ENCODE measurements around the gene OTUB1.
"Not testable (repeated sequence)": the region's sequence is repeated elsewhere in the genome, so short reads cannot be mapped to it uniquely, and the experiment has no call there.

OTUB1 gene

DNA sequence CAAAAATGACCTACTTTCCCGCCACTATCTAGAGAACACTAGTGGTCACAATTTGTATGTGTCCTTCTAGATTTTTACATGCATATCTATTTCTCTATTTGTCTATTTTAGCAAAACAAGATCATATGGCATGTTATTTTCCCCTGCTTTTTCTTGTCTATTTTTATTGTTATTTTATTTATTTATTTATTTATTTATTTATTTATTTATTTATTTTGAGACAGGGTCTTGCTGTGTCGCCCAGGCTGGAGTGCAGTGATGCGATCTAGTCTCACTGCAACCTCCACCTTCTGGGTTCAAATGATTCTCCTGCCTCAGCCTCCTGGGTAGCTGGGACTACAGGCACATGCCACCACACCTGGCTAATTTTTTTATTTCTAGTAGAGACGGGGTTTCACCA is 22.3 kb upstream of the OTUB1 start:
- not testable (repeated sequence) for H3K27ac Mint-ChIP-seq; H3K4me3 Mint-ChIP-seq; DNase-seq (ENCODE audit: low spot score in 2 of 2); H3K9me3 Mint-ChIP-seq; ATAC-seq
- Mint-ChIP-seq H3K36me3 (peaks cover 12% of the 10 kb centered on the region), H3K4me1 (peaks cover 30% of the 10 kb centered on the region)

DNA sequence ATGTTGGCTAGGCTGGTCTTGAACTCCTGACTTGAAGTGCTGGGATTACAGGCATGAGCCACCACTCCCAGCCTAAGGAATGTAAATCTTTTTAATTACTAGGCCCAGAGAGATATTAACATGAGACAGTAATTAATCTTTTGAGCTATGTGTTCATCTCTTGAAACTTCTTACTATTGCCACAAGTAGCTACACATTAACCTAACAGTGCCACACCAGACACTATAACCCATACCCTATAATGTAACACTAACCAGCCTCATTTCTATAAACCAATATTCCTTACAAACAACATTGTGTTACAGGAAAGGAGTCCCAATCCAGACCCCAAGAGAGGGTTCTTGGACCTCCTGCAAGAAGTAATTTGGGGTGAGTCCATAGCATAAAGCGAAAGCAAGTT is 19.8 kb upstream of the OTUB1 start:
- no peak for ATAC-seq
- no peak overlapping the region for H3K4me3 Mint-ChIP-seq
- H3K4me1 Mint-ChIP-seq, result peaks cover 10% of the 10 kb centered on the region
- H3K27ac Mint-ChIP-seq, result no peak overlapping the region
- peaks cover 5% of the 10 kb centered on the region for H3K36me3 Mint-ChIP-seq
- no peaks in the 10 kb centered on the region for H3K9me3 Mint-ChIP-seq
- DNase-seq (ENCODE audit: low spot score in 2 of 2), result no peak

DNA sequence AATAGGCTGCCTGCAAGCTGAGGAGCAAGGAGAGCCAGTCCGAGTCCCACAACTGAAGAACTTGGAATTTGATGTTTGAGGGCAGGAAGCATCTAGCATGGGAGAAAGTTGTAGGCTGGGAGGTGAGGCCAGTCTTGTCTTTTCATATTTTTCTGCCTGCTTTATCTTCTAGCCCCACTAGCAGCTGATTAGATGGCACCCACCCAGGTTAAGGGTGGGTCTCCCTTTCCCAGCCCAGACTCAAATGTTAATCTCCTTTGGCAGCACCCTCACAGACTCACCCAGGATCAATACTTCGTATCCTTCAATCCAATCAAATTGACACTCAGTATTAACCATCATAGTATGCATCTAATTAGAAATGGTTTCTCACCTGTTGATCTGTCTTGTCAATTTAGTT is 16.8 kb upstream of the OTUB1 start:
- H3K4me1 Mint-ChIP-seq, result no peaks in the 10 kb centered on the region
- ATAC-seq, result no peak
- no peak overlapping the region for H3K4me3 Mint-ChIP-seq
- H3K36me3 Mint-ChIP-seq, result peaks cover 8% of the 10 kb centered on the region
- no peak overlapping the region for H3K27ac Mint-ChIP-seq
- no peaks in the 10 kb centered on the region for H3K9me3 Mint-ChIP-seq
- DNase-seq (ENCODE audit: low spot score in 2 of 2), result no peak

DNA sequence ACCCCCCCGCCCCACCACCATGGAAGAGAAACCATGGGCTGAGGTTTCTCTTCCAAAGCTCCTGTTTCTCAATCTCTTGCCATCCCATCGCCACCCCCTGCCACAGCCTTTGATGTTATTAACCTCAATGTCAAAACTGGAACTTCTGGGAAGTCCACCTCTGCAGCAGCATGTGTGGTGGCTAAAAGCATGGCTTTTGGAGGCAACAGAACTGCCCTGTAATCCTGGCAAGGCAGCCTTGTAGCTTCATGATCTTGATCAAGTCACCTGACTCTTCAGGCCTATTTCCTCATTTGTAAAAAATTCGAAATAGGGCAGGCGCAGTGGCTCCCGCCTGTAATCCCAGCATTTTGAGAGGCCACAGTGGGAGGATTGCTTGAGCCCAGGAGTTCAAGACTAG is 15.3 kb upstream of the OTUB1 start:
- peaks cover 5% of the 10 kb centered on the region for H3K4me1 Mint-ChIP-seq
- DNase-seq (ENCODE audit: low spot score in 2 of 2), result no peak
- peaks cover 20% of the 10 kb centered on the region for H3K36me3 Mint-ChIP-seq
- H3K9me3 Mint-ChIP-seq, result no peaks in the 10 kb centered on the region
- H3K4me3 Mint-ChIP-seq, result no peak overlapping the region
- no peak for ATAC-seq
- H3K27ac Mint-ChIP-seq, result no peak overlapping the region

DNA sequence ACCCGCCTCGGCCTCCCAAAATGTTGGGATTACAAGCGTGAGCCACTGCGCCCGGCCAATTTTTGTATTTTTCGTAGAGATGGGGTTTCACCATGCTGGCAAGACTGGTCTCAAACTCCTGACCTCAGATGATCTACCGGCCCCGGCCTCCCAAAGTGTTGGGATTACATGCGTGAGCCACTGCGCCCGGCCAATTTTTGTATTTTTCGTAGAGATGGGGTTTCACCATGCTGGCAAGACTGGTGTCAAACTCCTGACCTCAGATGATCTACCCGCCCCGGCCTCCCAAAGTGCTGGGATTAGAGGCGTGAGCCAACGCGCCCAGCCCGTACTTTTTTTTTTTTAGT is 12.4 kb upstream of the OTUB1 start:
- H3K9me3 Mint-ChIP-seq; ATAC-seq; DNase-seq (ENCODE audit: low spot score in 2 of 2): not testable (repeated sequence)
- H3K27ac Mint-ChIP-seq, result peak overlapping the region; percentile 98
- peaks cover 50% of the 10 kb centered on the region for H3K36me3 Mint-ChIP-seq
- H3K4me3 Mint-ChIP-seq, result peak overlapping the region; percentile 98
- H3K4me1 Mint-ChIP-seq, result peaks cover 20% of the 10 kb centered on the region

DNA sequence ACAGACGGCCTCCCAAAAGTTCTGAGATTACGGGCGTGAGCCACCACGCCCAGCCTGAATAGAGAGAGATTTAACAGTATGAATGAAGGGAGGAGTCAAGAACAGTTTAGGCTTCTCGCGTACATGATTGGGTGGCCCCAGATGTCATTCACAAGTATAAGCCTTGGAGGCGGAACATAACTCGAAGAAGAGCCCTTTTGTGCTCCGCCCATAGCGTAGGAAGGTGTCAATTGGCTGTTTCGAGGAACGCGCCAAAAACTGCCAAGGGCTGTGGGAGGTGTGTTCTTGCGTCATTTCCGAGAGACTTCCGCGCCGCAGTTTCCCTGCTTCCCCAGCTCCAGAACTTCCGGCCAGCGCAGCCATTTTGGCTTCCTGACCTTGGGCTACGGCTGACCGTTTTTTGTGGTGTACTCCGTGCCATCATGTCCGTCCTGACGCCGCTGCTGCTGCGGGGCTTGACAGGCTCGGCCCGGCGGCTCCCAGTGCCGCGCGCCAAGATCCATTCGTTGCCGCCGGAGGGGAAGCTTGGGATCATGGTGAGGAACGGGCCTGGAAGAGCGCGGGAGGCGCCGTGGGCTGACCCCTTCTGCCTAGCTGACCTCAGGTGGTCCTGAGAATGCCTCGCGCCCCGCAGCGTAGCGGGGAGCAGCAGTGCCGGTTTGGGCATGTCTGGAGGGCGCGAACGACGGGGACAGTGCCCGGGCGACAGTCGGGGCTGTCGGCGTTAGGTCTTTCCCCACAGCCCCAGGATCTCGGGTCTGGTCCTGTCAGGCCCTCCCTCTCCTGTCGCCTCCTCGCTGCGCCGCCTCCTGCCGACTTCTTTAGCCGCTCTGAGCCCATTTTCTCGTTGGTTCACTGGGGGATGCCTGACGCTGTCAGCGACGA is 11.7 kb upstream of the OTUB1 start, which contains the start of gene COX8A:
Gene COX8A (plus strand): TSS at position 362 of the 885 bp plus-strand sequence. CDS start 61 bp downstream, at position 423.
- peak; percentile 74 to 96 for DNase-seq (ENCODE audit: low spot score in 2 of 2)
- ATAC-seq, result peak; percentile 98
- peak within 1 kb of the TSS; percentile 98 for H3K27ac Mint-ChIP-seq
- H3K36me3 Mint-ChIP-seq, result peaks cover 56% of the 10 kb centered on the region
- peaks cover 21% of the 10 kb centered on the region for H3K4me1 Mint-ChIP-seq
- H3K4me3 Mint-ChIP-seq, result peak within 1 kb of the TSS; percentile 98
- H3K9me3 Mint-ChIP-seq, result no peaks in the 10 kb centered on the region

DNA sequence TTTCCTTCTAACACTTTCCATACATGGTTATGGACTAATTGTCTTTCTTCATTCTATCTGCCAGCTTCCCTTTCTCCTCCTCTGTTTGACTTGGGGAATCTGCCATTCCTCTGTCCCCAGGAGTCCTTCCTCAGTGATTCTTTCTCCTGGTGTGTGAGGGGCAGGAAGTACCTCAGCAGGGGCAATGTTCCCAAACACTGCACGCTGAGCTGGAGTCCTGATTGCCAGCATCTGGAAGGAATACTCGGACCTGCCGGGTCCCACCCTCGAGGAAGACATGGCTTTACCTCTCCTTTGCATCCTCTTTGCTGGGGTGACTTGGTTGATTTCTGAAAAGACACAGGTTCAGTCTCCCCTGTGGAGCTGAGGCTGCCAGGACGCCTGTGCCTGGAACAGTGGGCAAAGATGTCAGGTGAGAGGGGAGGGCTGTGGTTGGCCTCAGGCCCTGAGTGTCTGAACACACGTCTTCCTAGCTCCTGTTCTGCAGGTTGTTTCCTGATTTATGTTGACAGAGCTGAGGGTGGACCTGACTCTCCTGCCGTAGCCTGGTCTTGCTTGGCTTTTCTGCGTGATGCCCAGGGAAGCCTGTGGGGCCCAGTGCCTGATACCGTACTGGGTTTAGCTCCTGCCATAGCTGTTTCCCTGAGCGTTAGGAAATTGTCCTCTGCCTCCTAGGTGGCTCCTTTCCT is 7.5 kb upstream of the OTUB1 start:
- DNase-seq (ENCODE audit: low spot score in 2 of 2) (no peak), ATAC-seq (no peak)
- H3K27ac Mint-ChIP-seq, result peak overlapping the region; percentile 65
- no peaks in the 10 kb centered on the region for H3K9me3 Mint-ChIP-seq
- H3K4me3 Mint-ChIP-seq, result no peak overlapping the region
- H3K4me1 Mint-ChIP-seq, result peaks cover 21% of the 10 kb centered on the region
- peaks cover 51% of the 10 kb centered on the region for H3K36me3 Mint-ChIP-seq

DNA sequence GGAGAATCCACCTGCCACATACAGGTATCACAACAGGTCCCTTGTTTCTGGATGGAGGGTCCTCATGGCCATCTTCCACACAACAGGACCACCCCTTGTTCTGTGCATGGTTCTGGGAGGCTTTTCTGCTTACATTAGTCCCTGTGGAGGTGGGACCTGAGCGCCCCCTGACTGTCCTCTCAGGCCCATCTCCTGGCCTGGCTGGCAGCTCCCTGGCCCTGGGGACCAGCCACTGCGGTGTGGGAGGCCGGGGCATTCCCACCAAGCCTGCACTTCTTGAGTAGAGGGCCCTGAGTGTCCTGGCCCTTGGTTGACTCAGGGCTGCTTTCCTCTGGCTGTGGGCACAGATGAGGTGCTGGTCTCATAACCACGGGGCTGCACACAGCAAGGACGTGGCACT is 6.8 kb upstream of the OTUB1 start:
- ATAC-seq (no peak), DNase-seq (ENCODE audit: low spot score in 2 of 2) (no peak)
- Mint-ChIP-seq H3K4me3 (no peak overlapping the region), H3K9me3 (no peaks in the 10 kb centered on the region), H3K4me1 (peaks cover 21% of the 10 kb centered on the region), H3K36me3 (peaks cover 49% of the 10 kb centered on the region), H3K27ac (peak overlapping the region; percentile 58)

DNA sequence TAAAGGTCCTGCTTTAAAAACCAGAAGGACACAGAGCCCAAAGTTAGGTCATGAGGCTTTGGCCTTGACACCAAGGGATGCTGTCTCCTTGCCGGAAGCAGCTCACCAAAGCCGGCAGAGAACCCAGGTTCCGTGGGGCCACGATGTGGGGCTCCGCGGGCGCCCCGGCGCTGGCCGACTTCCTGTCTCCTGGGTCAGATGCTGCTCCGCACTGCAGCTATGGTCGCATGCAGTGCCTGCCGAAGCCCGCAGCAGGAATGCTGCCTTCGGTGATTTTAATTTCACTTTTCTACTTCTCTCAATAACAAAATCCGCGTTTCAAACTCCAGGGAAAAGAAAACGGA is 454 bp upstream of the OTUB1 start:
- H3K4me1 Mint-ChIP-seq, result peaks cover 28% of the 10 kb centered on the region
- H3K9me3 Mint-ChIP-seq, result no peaks in the 10 kb centered on the region
- peak overlapping the region; percentile 99 for H3K27ac Mint-ChIP-seq
- DNase-seq (ENCODE audit: low spot score in 2 of 2), result peak; percentile 58 to 83
- peak overlapping the region; percentile 98 for H3K4me3 Mint-ChIP-seq
- peaks cover 51% of the 10 kb centered on the region for H3K36me3 Mint-ChIP-seq
- ATAC-seq, result peak; percentile 89

DNA sequence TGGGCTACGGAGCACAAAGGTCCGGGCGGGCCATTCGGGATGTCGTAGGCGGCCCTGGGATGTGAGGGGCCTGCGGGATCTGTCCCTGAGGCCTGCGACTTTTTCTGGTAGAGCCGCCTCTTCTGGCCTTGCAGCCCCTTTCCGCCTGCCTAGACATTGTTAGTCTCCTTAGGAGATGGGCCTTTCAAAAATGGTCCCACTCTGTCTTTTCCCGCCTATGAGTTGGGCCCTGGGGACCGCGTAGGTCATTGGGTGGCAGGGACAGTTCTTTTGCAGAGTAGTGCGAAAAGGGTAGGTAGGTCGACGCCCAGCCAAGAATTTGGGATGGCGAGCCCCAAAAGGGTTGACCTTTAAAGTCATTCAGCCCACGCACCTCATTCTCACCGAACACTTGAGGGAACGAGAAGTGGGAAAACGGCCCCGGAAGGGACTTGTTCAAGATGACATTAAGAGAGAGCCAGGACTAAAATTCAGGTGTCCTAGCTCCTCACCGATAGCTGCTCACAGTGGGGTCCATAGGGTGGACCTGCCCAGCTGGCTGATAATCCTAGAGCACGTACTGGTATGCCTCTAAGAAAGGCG is 785 bp downstream of the OTUB1 start:
- Mint-ChIP-seq H3K36me3 (peaks cover 63% of the 10 kb centered on the region), H3K4me1 (peaks cover 39% of the 10 kb centered on the region), H3K4me3 (peak overlapping the region; percentile 98), H3K27ac (no peak overlapping the region), H3K9me3 (no peaks in the 10 kb centered on the region)
- ATAC-seq (no peak), DNase-seq (ENCODE audit: low spot score in 2 of 2) (no peak)

DNA sequence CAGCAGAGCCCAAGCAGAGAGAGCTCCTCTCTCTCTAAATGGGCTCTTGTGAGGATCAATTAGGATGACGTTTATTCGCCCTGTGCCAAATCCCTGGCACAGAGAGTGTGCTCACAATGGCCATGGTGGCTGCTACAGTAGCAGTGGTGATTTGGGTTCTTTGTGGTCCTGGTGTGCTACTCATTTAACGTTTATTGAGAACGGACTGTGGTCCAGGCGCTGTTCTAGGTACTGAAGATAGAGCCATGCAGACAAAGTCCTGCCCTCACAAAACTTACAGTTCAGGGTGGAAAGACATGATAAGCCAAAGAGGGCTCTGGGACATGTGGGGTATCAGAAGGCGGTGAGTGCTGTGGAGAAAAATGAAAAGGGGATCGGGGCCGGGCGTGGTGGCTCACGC is 5.3 kb downstream of the OTUB1 start:
- H3K36me3 Mint-ChIP-seq, result peaks cover 86% of the 10 kb centered on the region
- ATAC-seq (no peak), DNase-seq (ENCODE audit: low spot score in 2 of 2) (no peak)
- H3K9me3 Mint-ChIP-seq, result no peaks in the 10 kb centered on the region
- no peak overlapping the region for H3K4me3 Mint-ChIP-seq
- H3K27ac Mint-ChIP-seq, result peak overlapping the region; percentile 26
- peaks cover 46% of the 10 kb centered on the region for H3K4me1 Mint-ChIP-seq

DNA sequence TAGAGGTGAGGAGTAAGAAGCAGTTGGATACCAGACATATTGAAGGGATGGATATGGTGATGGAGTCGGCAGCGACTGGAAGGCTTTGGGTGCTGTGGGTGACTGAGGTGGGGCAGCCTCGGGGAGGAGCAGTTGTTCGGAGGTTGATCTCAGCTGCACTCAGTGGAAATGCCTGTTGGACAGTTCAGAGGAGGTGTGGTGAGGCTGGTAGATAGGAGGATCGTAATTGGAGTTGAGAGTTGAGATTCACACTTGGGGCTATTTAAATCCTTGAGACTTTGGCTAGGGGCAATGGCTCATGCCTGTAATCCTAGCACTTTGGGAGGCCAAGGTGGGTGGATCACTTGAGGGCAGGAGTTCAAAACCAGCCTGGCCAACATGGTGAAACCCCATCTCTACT is 6.9 kb downstream of the OTUB1 start:
- H3K4me1 Mint-ChIP-seq, result peaks cover 48% of the 10 kb centered on the region
- H3K9me3 Mint-ChIP-seq, result no peaks in the 10 kb centered on the region
- H3K36me3 Mint-ChIP-seq, result peaks cover 88% of the 10 kb centered on the region
- H3K27ac Mint-ChIP-seq, result peak overlapping the region; percentile 16
- ATAC-seq (no peak), DNase-seq (ENCODE audit: low spot score in 2 of 2) (no peak)
- H3K4me3 Mint-ChIP-seq, result no peak overlapping the region

DNA sequence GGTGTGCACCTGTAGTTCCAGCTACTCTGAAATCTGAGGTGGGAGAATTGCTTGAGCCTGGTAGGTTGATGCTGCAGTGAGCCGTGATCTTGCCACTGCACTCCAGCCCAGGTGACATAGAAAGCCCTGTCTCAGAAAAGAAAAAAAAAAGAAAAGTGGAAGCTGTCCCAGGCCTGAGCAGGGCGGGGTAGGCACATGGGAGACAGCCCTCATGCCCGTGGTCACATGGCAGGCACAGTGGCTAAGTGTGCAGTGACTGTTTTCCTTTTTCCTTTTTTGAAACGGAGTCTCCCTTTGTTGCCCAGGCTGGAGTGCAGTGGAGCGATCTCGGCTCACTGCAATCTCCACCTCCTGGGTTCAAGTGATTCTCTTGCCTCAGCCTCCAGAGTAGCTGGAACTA is 7.8 kb downstream of the OTUB1 start:
- H3K4me3 Mint-ChIP-seq, result no peak overlapping the region
- peaks cover 88% of the 10 kb centered on the region for H3K36me3 Mint-ChIP-seq

DNA sequence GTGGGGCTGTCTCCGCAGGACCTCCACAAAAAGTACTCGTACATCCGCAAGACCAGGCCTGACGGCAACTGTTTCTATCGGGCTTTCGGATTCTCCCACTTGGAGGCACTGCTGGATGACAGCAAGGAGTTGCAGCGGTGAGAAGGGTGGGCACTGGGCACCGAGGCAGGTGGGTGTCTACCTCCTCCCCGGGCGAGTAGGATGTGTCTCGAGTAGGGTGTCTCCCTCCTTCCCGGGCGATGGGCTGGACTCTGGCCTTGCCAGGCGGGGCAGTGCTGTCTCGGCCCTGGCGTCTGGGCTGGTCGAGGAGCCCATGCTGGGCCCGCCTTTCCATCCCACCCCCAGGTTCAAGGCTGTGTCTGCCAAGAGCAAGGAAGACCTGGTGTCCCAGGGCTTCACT is 10.3 kb downstream of the OTUB1 start:
- ATAC-seq, result no peak
- Mint-ChIP-seq H3K27ac (no peak overlapping the region), H3K9me3 (no peaks in the 10 kb centered on the region), H3K36me3 (peaks cover 63% of the 10 kb centered on the region), H3K4me1 (peaks cover 45% of the 10 kb centered on the region), H3K4me3 (no peak overlapping the region)
- DNase-seq (ENCODE audit: low spot score in 2 of 2), result no peak

More for the DNA sequence above, 7.8 kb downstream of the OTUB1 start:
- H3K9me3 Mint-ChIP-seq, result no peaks in the 10 kb centered on the region
- ATAC-seq, result no peak
- peaks cover 47% of the 10 kb centered on the region for H3K4me1 Mint-ChIP-seq
- DNase-seq (ENCODE audit: low spot score in 2 of 2), result no peak
- H3K27ac Mint-ChIP-seq, result no peak overlapping the region

DNA sequence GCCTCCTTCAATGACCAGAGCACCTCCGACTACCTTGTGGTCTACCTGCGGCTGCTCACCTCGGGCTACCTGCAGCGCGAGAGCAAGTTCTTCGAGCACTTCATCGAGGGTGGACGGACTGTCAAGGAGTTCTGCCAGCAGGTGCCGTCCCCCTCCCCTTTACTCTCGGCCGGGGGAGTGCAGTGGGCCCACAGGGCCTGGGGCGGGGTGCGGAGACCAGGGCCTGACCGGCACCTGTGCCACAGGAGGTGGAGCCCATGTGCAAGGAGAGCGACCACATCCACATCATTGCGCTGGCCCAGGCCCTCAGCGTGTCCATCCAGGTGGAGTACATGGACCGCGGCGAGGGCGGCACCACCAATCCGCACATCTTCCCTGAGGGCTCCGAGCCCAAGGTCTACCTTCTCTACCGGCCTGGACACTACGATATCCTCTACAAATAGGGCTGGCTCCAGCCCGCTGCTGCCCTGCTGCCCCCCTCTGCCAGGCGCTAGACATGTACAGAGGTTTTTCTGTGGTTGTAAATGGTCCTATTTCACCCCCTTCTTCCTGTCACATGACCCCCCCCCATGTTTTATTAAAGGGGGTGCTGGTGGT is 11.0 kb downstream of the OTUB1 start:
- Mint-ChIP-seq H3K4me3 (no peak overlapping the region), H3K4me1 (peaks cover 44% of the 10 kb centered on the region), H3K27ac (peak overlapping the region; percentile 83), H3K9me3 (no peaks in the 10 kb centered on the region), H3K36me3 (peaks cover 56% of the 10 kb centered on the region)
- DNase-seq (ENCODE audit: low spot score in 2 of 2) (no peak), ATAC-seq (no peak)

All from stimulated activated effector memory CD8-positive, alpha-beta T cell treated with anti-CD3 and anti-CD28 coated beads, Interleukin-12 subunit alpha, Interleukin-12 subunit beta, amount 100 ng/mL, for 72 hours (primary cell).